Measurements from ENCODE around the gene RPL4.

The RPL4 gene

GRCh38 chr15:66504563-66505429, at the start of gene RPL4, which contains the start of gene ZWILCH:
TSS of gene RPL4 (minus strand) at chr15:66504855. CDS start at chr15:66504790, 65 bp downstream.
TSS of gene ZWILCH (plus strand) at chr15:66505326. CDS start at chr15:66505339, 13 bp downstream.
- Histone ChIP-seq H3K27me3 (ENCODE audit: control insufficient read depth in 1 of 2, insufficient read depth in 2 of 2, low read length in 2 of 2) (no peaks in the 10 kb centered on the region), H3K36me3 (ENCODE audit: insufficient read depth, low read length) (peaks cover 36% of the 10 kb centered on the region), H3K9ac (ENCODE audit: low read length) (peak within 1 kb of the TSS; percentile 87), H3K4me1 (ENCODE audit: insufficient read depth, low read length) (peaks cover 21% of the 10 kb centered on the region), H3K4me3 (ENCODE audit: low read depth in 1 of 2, low read length in 2 of 2) (peak within 1 kb of the TSS; percentile 43 to 95), H3K27ac (ENCODE audit: low read depth, low read length) (peak within 1 kb of the TSS; percentile 56), H3K9me3 (ENCODE audit: low read length) (no peaks in the 10 kb centered on the region)

GRCh38 chr15:66545255-66545654, 40.6 kb upstream of the RPL4 start:
- no peaks in the 10 kb centered on the region for H3K4me1 ChIP-seq (ENCODE audit: insufficient read depth, low read length)
- no peaks in the 10 kb centered on the region for H3K9me3 ChIP-seq (ENCODE audit: low read length)
- H3K36me3 ChIP-seq (ENCODE audit: insufficient read depth, low read length), result no peaks in the 10 kb centered on the region
- H3K9ac ChIP-seq (ENCODE audit: low read length), result no peak overlapping the region
- no peak overlapping the region for H3K4me3 ChIP-seq (ENCODE audit: low read depth in 1 of 2, low read length in 2 of 2)
- H3K27me3 ChIP-seq (ENCODE audit: control insufficient read depth in 1 of 2, insufficient read depth in 2 of 2, low read length in 2 of 2), result no peaks in the 10 kb centered on the region
- no peak overlapping the region for H3K27ac ChIP-seq (ENCODE audit: low read depth, low read length)

- Histone ChIP-seq H3K4me1 (ENCODE audit: insufficient read depth, low read length) (no peaks in the 10 kb centered on the region), H3K27me3 (ENCODE audit: control insufficient read depth in 1 of 2, insufficient read depth in 2 of 2, low read length in 2 of 2) (no peaks in the 10 kb centered on the region), H3K9ac (ENCODE audit: low read length) (no peak overlapping the region), H3K27ac (ENCODE audit: low read depth, low read length) (no peak overlapping the region), H3K9me3 (ENCODE audit: low read length) (no peaks in the 10 kb centered on the region), H3K4me3 (ENCODE audit: low read depth in 1 of 2, low read length in 2 of 2) (no peak overlapping the region), H3K36me3 (ENCODE audit: insufficient read depth, low read length) (no peaks in the 10 kb centered on the region)
Measured at GRCh38 chr15:66542896-66543295, 38.2 kb upstream of the RPL4 start.

DNA sequence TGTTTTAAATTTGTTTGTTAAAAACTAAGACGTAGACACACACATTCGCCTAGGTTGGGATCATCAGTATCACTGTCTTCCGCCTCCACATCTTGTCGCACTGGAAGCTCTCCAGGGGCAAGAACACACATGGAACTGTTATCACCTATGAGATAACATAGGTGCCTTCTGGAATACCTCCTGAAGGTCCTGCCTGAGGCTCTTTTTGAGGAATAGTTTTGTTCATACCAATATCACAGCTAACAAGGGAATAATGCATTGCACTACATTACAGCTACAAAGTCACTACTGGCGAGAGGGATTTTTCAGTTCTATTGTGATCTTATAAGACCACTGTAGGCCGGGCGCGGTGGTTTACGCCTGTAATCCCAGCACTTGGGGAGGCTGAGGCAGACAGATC, 30.4 kb upstream of the RPL4 start:
- no peak overlapping the region for H3K27ac ChIP-seq (ENCODE audit: low read depth, low read length)
- no peaks in the 10 kb centered on the region for H3K27me3 ChIP-seq (ENCODE audit: control insufficient read depth in 1 of 2, insufficient read depth in 2 of 2, low read length in 2 of 2)
- no peaks in the 10 kb centered on the region for H3K36me3 ChIP-seq (ENCODE audit: insufficient read depth, low read length)
- H3K4me3 ChIP-seq (ENCODE audit: low read depth in 1 of 2, low read length in 2 of 2), result no peak overlapping the region
- H3K9me3 ChIP-seq (ENCODE audit: low read length), result no peaks in the 10 kb centered on the region
- H3K9ac ChIP-seq (ENCODE audit: low read length), result no peak overlapping the region
- no peaks in the 10 kb centered on the region for H3K4me1 ChIP-seq (ENCODE audit: insufficient read depth, low read length)

- no peak overlapping the region for H3K4me3 ChIP-seq (ENCODE audit: low read depth in 1 of 2, low read length in 2 of 2)
- no peaks in the 10 kb centered on the region for H3K4me1 ChIP-seq (ENCODE audit: insufficient read depth, low read length)
- H3K36me3 ChIP-seq (ENCODE audit: insufficient read depth, low read length), result no peaks in the 10 kb centered on the region
- H3K27me3 ChIP-seq (ENCODE audit: control insufficient read depth in 1 of 2, insufficient read depth in 2 of 2, low read length in 2 of 2), result no peaks in the 10 kb centered on the region
- H3K9ac ChIP-seq (ENCODE audit: low read length), result no peak overlapping the region
- no peaks in the 10 kb centered on the region for H3K9me3 ChIP-seq (ENCODE audit: low read length)
- no peak overlapping the region for H3K27ac ChIP-seq (ENCODE audit: low read depth, low read length)
Measured at GRCh38 chr15:66524838-66525237, 20.2 kb upstream of the RPL4 start.

- no peaks in the 10 kb centered on the region for H3K4me1 ChIP-seq (ENCODE audit: insufficient read depth, low read length)
- H3K27ac ChIP-seq (ENCODE audit: low read depth, low read length), result no peak overlapping the region
- H3K27me3 ChIP-seq (ENCODE audit: control insufficient read depth in 1 of 2, insufficient read depth in 2 of 2, low read length in 2 of 2), result no peaks in the 10 kb centered on the region
- H3K9me3 ChIP-seq (ENCODE audit: low read length), result no peaks in the 10 kb centered on the region
- H3K36me3 ChIP-seq (ENCODE audit: insufficient read depth, low read length), result no peaks in the 10 kb centered on the region
- H3K9ac ChIP-seq (ENCODE audit: low read length), result no peak overlapping the region
- H3K4me3 ChIP-seq (ENCODE audit: low read depth in 1 of 2, low read length in 2 of 2), result no peak overlapping the region
Measured at GRCh38 chr15:66523926-66524325, 19.3 kb upstream of the RPL4 start.

GRCh38 chr15:66515901-66516322, 11.3 kb upstream of the RPL4 start:
- no peak overlapping the region for H3K9ac ChIP-seq (ENCODE audit: low read length)
- H3K4me1 ChIP-seq (ENCODE audit: insufficient read depth, low read length), result no peaks in the 10 kb centered on the region
- no peak overlapping the region for H3K27ac ChIP-seq (ENCODE audit: low read depth, low read length)
- no peaks in the 10 kb centered on the region for H3K9me3 ChIP-seq (ENCODE audit: low read length)
- no peaks in the 10 kb centered on the region for H3K27me3 ChIP-seq (ENCODE audit: control insufficient read depth in 1 of 2, insufficient read depth in 2 of 2, low read length in 2 of 2)
- H3K36me3 ChIP-seq (ENCODE audit: insufficient read depth, low read length), result no peaks in the 10 kb centered on the region
- no peak overlapping the region for H3K4me3 ChIP-seq (ENCODE audit: low read depth in 1 of 2, low read length in 2 of 2)

DNA sequence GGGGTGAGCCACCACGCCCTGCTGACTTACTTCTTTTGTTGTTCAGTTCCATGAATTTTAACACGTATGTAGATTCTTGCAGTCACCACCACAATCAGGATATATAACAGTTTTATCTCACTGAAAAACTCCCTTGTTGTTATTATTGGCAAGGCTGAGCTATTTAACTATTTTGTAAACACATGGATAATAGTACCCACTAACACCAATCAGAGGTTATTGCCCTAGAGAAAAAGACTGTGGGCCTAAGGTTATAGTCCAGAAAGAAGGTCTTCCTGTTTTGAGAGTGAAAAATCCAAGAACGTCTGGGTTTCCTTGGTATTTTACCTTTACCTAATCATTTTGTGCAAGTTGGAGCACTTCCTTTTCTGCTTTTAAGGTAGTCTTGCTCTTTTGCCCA, 9.9 kb upstream of the RPL4 start:
- H3K4me1 ChIP-seq (ENCODE audit: insufficient read depth, low read length), result no peaks in the 10 kb centered on the region
- H3K4me3 ChIP-seq (ENCODE audit: low read depth in 1 of 2, low read length in 2 of 2), result no peak overlapping the region
- H3K9me3 ChIP-seq (ENCODE audit: low read length), result no peaks in the 10 kb centered on the region
- H3K9ac ChIP-seq (ENCODE audit: low read length), result no peak overlapping the region
- no peaks in the 10 kb centered on the region for H3K27me3 ChIP-seq (ENCODE audit: control insufficient read depth in 1 of 2, insufficient read depth in 2 of 2, low read length in 2 of 2)
- no peak overlapping the region for H3K27ac ChIP-seq (ENCODE audit: low read depth, low read length)
- H3K36me3 ChIP-seq (ENCODE audit: insufficient read depth, low read length), result no peaks in the 10 kb centered on the region

DNA sequence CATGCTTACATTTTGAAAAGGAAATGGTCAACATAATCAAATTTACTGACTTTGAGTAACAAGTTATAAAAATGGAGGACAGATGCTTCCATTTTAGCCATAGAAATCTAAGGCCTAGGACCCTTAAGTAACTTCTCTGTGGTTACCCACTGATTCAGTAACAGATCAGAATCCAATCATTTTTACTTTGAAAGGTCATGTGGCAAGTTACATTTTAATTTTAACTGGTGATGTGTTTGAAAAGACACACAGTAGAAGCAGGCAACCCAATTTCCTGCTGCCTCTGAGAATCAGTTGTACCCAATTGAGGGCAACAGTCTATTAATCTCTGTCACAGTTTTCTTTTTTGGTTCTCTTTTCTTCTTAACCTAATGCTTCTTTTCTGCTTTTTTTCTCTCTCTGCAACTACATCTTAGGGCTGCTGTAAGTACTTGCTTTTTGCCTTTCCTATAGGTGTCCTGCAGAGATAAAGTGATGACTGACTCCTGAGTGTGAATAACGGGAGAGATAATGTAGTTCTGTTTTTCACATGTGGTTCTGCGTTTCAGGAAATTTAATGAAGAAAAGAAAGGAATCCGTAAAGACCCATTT, 3.7 kb upstream of the RPL4 start:
- no peak overlapping the region for H3K9ac ChIP-seq (ENCODE audit: low read length)

DNA sequence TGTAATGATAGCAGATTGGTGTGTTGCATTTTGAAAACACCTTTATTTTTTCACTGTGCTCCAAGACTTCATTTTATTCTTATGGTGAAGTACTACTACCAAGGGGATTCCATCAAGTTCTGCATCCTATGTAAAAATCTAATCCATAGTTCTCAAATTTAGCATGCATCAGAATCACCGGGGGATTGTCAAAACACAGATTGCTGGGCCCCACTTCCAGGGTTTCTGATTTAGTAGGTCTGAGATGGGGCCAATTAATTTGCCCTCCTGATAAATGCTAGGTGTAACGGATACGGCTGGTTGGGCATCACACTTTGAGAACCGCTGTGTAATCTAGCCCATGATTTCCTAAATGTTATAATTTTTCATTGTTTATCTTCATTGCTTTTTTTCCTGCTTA, 1.2 kb upstream of the RPL4 start:
- Histone ChIP-seq H3K4me1 (ENCODE audit: insufficient read depth, low read length) (peaks cover 21% of the 10 kb centered on the region), H3K9ac (ENCODE audit: low read length) (peak overlapping the region; percentile 87), H3K27ac (ENCODE audit: low read depth, low read length) (no peak overlapping the region), H3K4me3 (ENCODE audit: low read depth in 1 of 2, low read length in 2 of 2) (peak overlapping the region in 1 of 2 donors; percentile 95), H3K9me3 (ENCODE audit: low read length) (no peaks in the 10 kb centered on the region), H3K36me3 (ENCODE audit: insufficient read depth, low read length) (peaks cover 26% of the 10 kb centered on the region), H3K27me3 (ENCODE audit: control insufficient read depth in 1 of 2, insufficient read depth in 2 of 2, low read length in 2 of 2) (no peaks in the 10 kb centered on the region)

More for the DNA sequence above, 3.7 kb upstream of the RPL4 start:
- H3K27ac ChIP-seq (ENCODE audit: low read depth, low read length), result no peak overlapping the region
- no peaks in the 10 kb centered on the region for H3K27me3 ChIP-seq (ENCODE audit: control insufficient read depth in 1 of 2, insufficient read depth in 2 of 2, low read length in 2 of 2)
- no peak overlapping the region for H3K4me3 ChIP-seq (ENCODE audit: low read depth in 1 of 2, low read length in 2 of 2)
- no peaks in the 10 kb centered on the region for H3K36me3 ChIP-seq (ENCODE audit: insufficient read depth, low read length)
- peaks cover 14% of the 10 kb centered on the region for H3K4me1 ChIP-seq (ENCODE audit: insufficient read depth, low read length)
- no peaks in the 10 kb centered on the region for H3K9me3 ChIP-seq (ENCODE audit: low read length)

DNA sequence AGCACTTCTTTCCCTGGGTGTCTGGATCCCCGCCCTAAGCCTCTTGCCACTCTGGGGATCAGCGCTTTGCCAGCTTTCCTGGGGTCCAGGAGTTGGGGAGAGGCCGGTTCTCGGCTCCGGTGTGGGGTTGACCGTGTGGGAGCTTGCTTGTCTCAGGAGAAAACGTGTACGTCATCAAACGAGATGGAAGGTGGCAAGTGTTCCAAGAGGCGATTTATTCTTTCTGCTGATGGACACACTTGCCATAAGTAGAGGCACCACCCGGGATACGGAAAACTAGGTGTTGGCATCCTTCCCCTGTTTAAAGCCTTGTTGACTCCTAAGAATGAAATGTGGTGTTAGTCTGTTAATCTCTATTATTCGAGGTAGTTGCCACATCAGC, 766 bp upstream of the RPL4 start:
- Histone ChIP-seq H3K9ac (ENCODE audit: low read length) (peak overlapping the region; percentile 87), H3K27ac (ENCODE audit: low read depth, low read length) (peak overlapping the region; percentile 56), H3K9me3 (ENCODE audit: low read length) (no peaks in the 10 kb centered on the region), H3K27me3 (ENCODE audit: control insufficient read depth in 1 of 2, insufficient read depth in 2 of 2, low read length in 2 of 2) (no peaks in the 10 kb centered on the region), H3K4me3 (ENCODE audit: low read depth in 1 of 2, low read length in 2 of 2) (peak overlapping the region; percentile 43 to 95), H3K36me3 (ENCODE audit: insufficient read depth, low read length) (peaks cover 29% of the 10 kb centered on the region), H3K4me1 (ENCODE audit: insufficient read depth, low read length) (peaks cover 21% of the 10 kb centered on the region)

Measured in muscle layer of colon (tissue), 2 donors.